Stimulated activated CD8-positive, alpha-beta memory T cell treated with anti-CD3 and anti-CD28 coated beads, Interleukin-15, amount 100 ng/mL, for 4 hours (primary cell): Measurements from ENCODE around the gene MAN1C1.

Experiments used
- DNase-seq, 2 donors: peaks; one replicate each; pipeline ENCODE4 v3.0.0-alpha.2; 2020; ENCODE audit warnings: low read depth in 2 of 2

MAN1C1 gene

GRCh38 chr1:25817840-25818501 is 201.4 kb downstream of the MAN1C1 start:
- DNase-seq = no peak

GRCh38 chr1:25818569-25818968 is 202.0 kb downstream of the MAN1C1 start:
- no peak for DNase-seq

- peak; percentile 89 to 90 for DNase-seq
These were observed 203.1 kb downstream of the MAN1C1 start, which contains the start of gene MTFR1L for GRCh38 chr1:25819491-25820246. Gene MTFR1L (plus strand): TSS chr1:25819954. CDS start chr1:25823105, 3,151 bp downstream.

GRCh38 chr1:25820247-25821111 is 203.9 kb downstream of the MAN1C1 start:
- DNase-seq = peak in 1 of 2 donors; percentile 50

- DNase-seq = no peak
These were observed 204.5 kb downstream of the MAN1C1 start for GRCh38 chr1:25821112-25821476.

GRCh38 chr1:25821630-25822091 is 205.1 kb downstream of the MAN1C1 start:
- no peak for DNase-seq

GRCh38 chr1:25825605-25826004 is 209.0 kb downstream of the MAN1C1 start:
- no peak for DNase-seq

GRCh38 chr1:25826571-25826970 is 210.0 kb downstream of the MAN1C1 start:
- DNase-seq = no peak

- DNase-seq = no peak
These were observed 211.9 kb downstream of the MAN1C1 start for GRCh38 chr1:25828491-25828890.

- no peak for DNase-seq
These were observed 212.5 kb downstream of the MAN1C1 start for GRCh38 chr1:25829046-25829445.

GRCh38 chr1:25831569-25832196 is 215.1 kb downstream of the MAN1C1 start:
- no peak for DNase-seq

GRCh38 chr1:25832336-25833037 is 215.9 kb downstream of the MAN1C1 start:
- no peak for DNase-seq

GRCh38 chr1:25833158-25833557 is 216.6 kb downstream of the MAN1C1 start:
- DNase-seq = no peak
